ENCODE data around the gene SKI. TPM values are rescaled to one million over a fixed set of nuclear protein-coding genes. Genes with fewer than 3 reads are reported as not detected.

The SKI gene
- polyA plus RNA-seq, 1 donor: 46.1 TPM

- peaks cover 16% of the 10 kb centered on the region for H3K36me3 ChIP-seq (ENCODE audit: control insufficient read depth, insufficient read depth, low read length)
- H3K4me1 ChIP-seq (ENCODE audit: control insufficient read depth, insufficient read depth, low read length): peaks cover 56% of the 10 kb centered on the region
- no peak for DNase-seq
Measured at GRCh38 chr1:2279817-2280216, 51.7 kb downstream of the SKI start.

GRCh38 chr1:2282556-2283270, 54.6 kb downstream of the SKI start:
- no peaks in the 10 kb centered on the region for H3K9me3 ChIP-seq (ENCODE audit: control insufficient read depth, low read depth, low read length)
- no peaks in the 10 kb centered on the region for H3K27me3 ChIP-seq (ENCODE audit: control insufficient read depth, insufficient read depth, low read length)
- no peak overlapping the region for H3K4me3 ChIP-seq (ENCODE audit: low read length)
- H3K4me1 ChIP-seq (ENCODE audit: control insufficient read depth, insufficient read depth, low read length): peaks cover 27% of the 10 kb centered on the region
- peaks cover 15% of the 10 kb centered on the region for H3K36me3 ChIP-seq (ENCODE audit: control insufficient read depth, insufficient read depth, low read length)
- H3K27ac ChIP-seq (ENCODE audit: low read length): no peak overlapping the region
- DNase-seq: no peak
- no CpG with 5 or more reads among the region's 29 CpGs for WGBS (ENCODE audit: insufficient coverage, low lambda C conversion rate)

More at GRCh38 chr1:2279817-2280216, 51.7 kb downstream of the SKI start:
- Histone ChIP-seq H3K9me3 (ENCODE audit: control insufficient read depth, low read depth, low read length) (no peaks in the 10 kb centered on the region), H3K27me3 (ENCODE audit: control insufficient read depth, insufficient read depth, low read length) (no peaks in the 10 kb centered on the region), H3K27ac (ENCODE audit: low read length) (peak overlapping the region; percentile 75), H3K4me3 (ENCODE audit: low read length) (no peak overlapping the region)
- WGBS (ENCODE audit: insufficient coverage, low lambda C conversion rate): 0% methylated on average over 1 of the region's 9 CpGs

GRCh38 chr1:2283371-2283990, 55.4 kb downstream of the SKI start:
- Histone ChIP-seq H3K9me3 (ENCODE audit: control insufficient read depth, low read depth, low read length) (no peaks in the 10 kb centered on the region), H3K36me3 (ENCODE audit: control insufficient read depth, insufficient read depth, low read length) (peaks cover 13% of the 10 kb centered on the region), H3K4me1 (ENCODE audit: control insufficient read depth, insufficient read depth, low read length) (peaks cover 19% of the 10 kb centered on the region), H3K27me3 (ENCODE audit: control insufficient read depth, insufficient read depth, low read length) (no peaks in the 10 kb centered on the region), H3K4me3 (ENCODE audit: low read length) (no peak overlapping the region), H3K27ac (ENCODE audit: low read length) (no peak overlapping the region)
- no peak for DNase-seq
- no CpG with 5 or more reads among the region's 21 CpGs for WGBS (ENCODE audit: insufficient coverage, low lambda C conversion rate)

- Histone ChIP-seq H3K4me1 (ENCODE audit: control insufficient read depth, insufficient read depth, low read length) (peaks cover 12% of the 10 kb centered on the region), H3K9me3 (ENCODE audit: control insufficient read depth, low read depth, low read length) (no peaks in the 10 kb centered on the region), H3K27me3 (ENCODE audit: control insufficient read depth, insufficient read depth, low read length) (no peaks in the 10 kb centered on the region), H3K27ac (ENCODE audit: low read length) (no peak overlapping the region), H3K4me3 (ENCODE audit: low read length) (no peak overlapping the region), H3K36me3 (ENCODE audit: control insufficient read depth, insufficient read depth, low read length) (peaks cover 13% of the 10 kb centered on the region)
- no CpG with 5 or more reads among the region's 27 CpGs for WGBS (ENCODE audit: insufficient coverage, low lambda C conversion rate)
- no peak for DNase-seq
Measured at GRCh38 chr1:2283991-2284895, 56.1 kb downstream of the SKI start.

GRCh38 chr1:2284932-2285331, 56.8 kb downstream of the SKI start:
- peaks cover 9% of the 10 kb centered on the region for H3K4me1 ChIP-seq (ENCODE audit: control insufficient read depth, insufficient read depth, low read length)
- DNase-seq: no peak
- H3K36me3 ChIP-seq (ENCODE audit: control insufficient read depth, insufficient read depth, low read length): peaks cover 13% of the 10 kb centered on the region
- H3K27me3 ChIP-seq (ENCODE audit: control insufficient read depth, insufficient read depth, low read length): no peaks in the 10 kb centered on the region
- no CpG with 5 or more reads among the region's 9 CpGs for WGBS (ENCODE audit: insufficient coverage, low lambda C conversion rate)
- no peak overlapping the region for H3K4me3 ChIP-seq (ENCODE audit: low read length)
- H3K27ac ChIP-seq (ENCODE audit: low read length): no peak overlapping the region
- no peaks in the 10 kb centered on the region for H3K9me3 ChIP-seq (ENCODE audit: control insufficient read depth, low read depth, low read length)

- Histone ChIP-seq H3K4me1 (ENCODE audit: control insufficient read depth, insufficient read depth, low read length) (peaks cover 10% of the 10 kb centered on the region), H3K27me3 (ENCODE audit: control insufficient read depth, insufficient read depth, low read length) (no peaks in the 10 kb centered on the region), H3K27ac (ENCODE audit: low read length) (no peak overlapping the region), H3K4me3 (ENCODE audit: low read length) (no peak overlapping the region), H3K36me3 (ENCODE audit: control insufficient read depth, insufficient read depth, low read length) (peaks cover 13% of the 10 kb centered on the region), H3K9me3 (ENCODE audit: control insufficient read depth, low read depth, low read length) (no peaks in the 10 kb centered on the region)
- no CpG with 5 or more reads among the region's 15 CpGs for WGBS (ENCODE audit: insufficient coverage, low lambda C conversion rate)
- no peak for DNase-seq
Measured at GRCh38 chr1:2286923-2287322, 58.8 kb downstream of the SKI start.

- Histone ChIP-seq H3K4me3 (ENCODE audit: low read length) (no peak overlapping the region), H3K27ac (ENCODE audit: low read length) (no peak overlapping the region), H3K4me1 (ENCODE audit: control insufficient read depth, insufficient read depth, low read length) (peaks cover 10% of the 10 kb centered on the region), H3K36me3 (ENCODE audit: control insufficient read depth, insufficient read depth, low read length) (peaks cover 11% of the 10 kb centered on the region), H3K27me3 (ENCODE audit: control insufficient read depth, insufficient read depth, low read length) (no peaks in the 10 kb centered on the region), H3K9me3 (ENCODE audit: control insufficient read depth, low read depth, low read length) (no peaks in the 10 kb centered on the region)
- 94% methylated on average over 2 of the region's 14 CpGs for WGBS (ENCODE audit: insufficient coverage, low lambda C conversion rate)
- DNase-seq: no peak
Measured at GRCh38 chr1:2287649-2288048, 59.5 kb downstream of the SKI start.

- H3K36me3 ChIP-seq (ENCODE audit: control insufficient read depth, insufficient read depth, low read length): peaks cover 9% of the 10 kb centered on the region
- WGBS (ENCODE audit: insufficient coverage, low lambda C conversion rate): no CpG with 5 or more reads among the region's 10 CpGs
Measured at GRCh38 chr1:2288311-2288710, 60.2 kb downstream of the SKI start.

GRCh38 chr1:2288816-2289536, 60.9 kb downstream of the SKI start:
- Histone ChIP-seq H3K27me3 (ENCODE audit: control insufficient read depth, insufficient read depth, low read length) (no peaks in the 10 kb centered on the region), H3K4me3 (ENCODE audit: low read length) (no peak overlapping the region), H3K27ac (ENCODE audit: low read length) (no peak overlapping the region), H3K4me1 (ENCODE audit: control insufficient read depth, insufficient read depth, low read length) (peaks cover 10% of the 10 kb centered on the region), H3K9me3 (ENCODE audit: control insufficient read depth, low read depth, low read length) (no peaks in the 10 kb centered on the region), H3K36me3 (ENCODE audit: control insufficient read depth, insufficient read depth, low read length) (peaks cover 3% of the 10 kb centered on the region)
- WGBS (ENCODE audit: insufficient coverage, low lambda C conversion rate): no CpG with 5 or more reads among the region's 20 CpGs
- DNase-seq: no peak

More at GRCh38 chr1:2288311-2288710, 60.2 kb downstream of the SKI start:
- no peak overlapping the region for H3K4me3 ChIP-seq (ENCODE audit: low read length)
- peaks cover 10% of the 10 kb centered on the region for H3K4me1 ChIP-seq (ENCODE audit: control insufficient read depth, insufficient read depth, low read length)
- no peaks in the 10 kb centered on the region for H3K27me3 ChIP-seq (ENCODE audit: control insufficient read depth, insufficient read depth, low read length)
- DNase-seq: no peak
- no peaks in the 10 kb centered on the region for H3K9me3 ChIP-seq (ENCODE audit: control insufficient read depth, low read depth, low read length)
- no peak overlapping the region for H3K27ac ChIP-seq (ENCODE audit: low read length)

GRCh38 chr1:2289607-2290006, 61.5 kb downstream of the SKI start:
- H3K9me3 ChIP-seq (ENCODE audit: control insufficient read depth, low read depth, low read length): no peaks in the 10 kb centered on the region
- peak overlapping the region; percentile 70 for H3K27ac ChIP-seq (ENCODE audit: low read length)
- H3K36me3 ChIP-seq (ENCODE audit: control insufficient read depth, insufficient read depth, low read length): peaks cover 3% of the 10 kb centered on the region
- no peak for DNase-seq
- WGBS (ENCODE audit: insufficient coverage, low lambda C conversion rate): no CpG with 5 or more reads among the region's 9 CpGs
- no peaks in the 10 kb centered on the region for H3K27me3 ChIP-seq (ENCODE audit: control insufficient read depth, insufficient read depth, low read length)
- no peak overlapping the region for H3K4me3 ChIP-seq (ENCODE audit: low read length)
- peaks cover 10% of the 10 kb centered on the region for H3K4me1 ChIP-seq (ENCODE audit: control insufficient read depth, insufficient read depth, low read length)
